GM12864 (cell line): Measurements from ENCODE around the gene NOL3.
A peak's percentile ranks its signal among the peaks of the same experiment; 100 is the strongest.

ENCODE experiments used
- DNase-seq: peaks from one replicate; pipeline ENCODE4 v3.0.0-alpha.2; 2011; ENCODE audit warnings: low read depth
- H3K4me3 ChIP-seq: 2 replicates; pipeline ENCODE4 v1.5.1; 2011; ENCODE audit warnings: mild to moderate bottlenecking, low read depth, low read length, control low read depth
- TF ChIP-seq, protein P1 (sequence below): IDR thresholded peaks from 2 replicates; pipeline ENCODE4 v1.5.1; 2011; ENCODE audit warnings: low read depth, mild to moderate bottlenecking, moderate library complexity, low read length, control low read depth, inconsistent platforms; ENCODE audit errors: missing control alignments

Gene NOL3

DNA sequence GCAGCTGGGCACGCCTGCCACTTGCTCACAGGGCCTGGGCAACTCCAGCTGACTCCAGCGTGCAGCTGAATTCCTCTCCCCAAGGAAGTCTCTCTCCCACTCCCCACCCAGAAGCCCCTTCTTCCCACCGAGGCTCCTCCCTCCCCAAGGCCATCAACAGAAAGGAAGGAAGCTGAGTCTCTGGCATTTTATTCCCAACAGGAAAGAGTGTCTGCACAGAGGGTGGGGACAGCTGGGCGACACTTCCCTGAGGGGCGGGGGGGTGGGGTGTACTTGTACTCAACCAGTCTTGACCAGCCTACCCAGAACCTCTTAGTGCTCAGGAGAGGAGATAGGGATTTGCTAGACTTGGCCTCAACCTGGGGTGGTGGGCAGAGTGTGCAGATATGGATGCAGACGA, 19.7 kb downstream of the NOL3 start, which contains the start of gene EXOC3L1:
TSS of gene EXOC3L1 (minus strand) at position 96 of the 400 bp plus-strand sequence. CDS start 460 bp downstream, outside the sequence.
- DNase-seq = no peak
- H3K4me3 ChIP-seq = no peak within 1 kb of the TSS
- TF ChIP-seq, protein P1, sequence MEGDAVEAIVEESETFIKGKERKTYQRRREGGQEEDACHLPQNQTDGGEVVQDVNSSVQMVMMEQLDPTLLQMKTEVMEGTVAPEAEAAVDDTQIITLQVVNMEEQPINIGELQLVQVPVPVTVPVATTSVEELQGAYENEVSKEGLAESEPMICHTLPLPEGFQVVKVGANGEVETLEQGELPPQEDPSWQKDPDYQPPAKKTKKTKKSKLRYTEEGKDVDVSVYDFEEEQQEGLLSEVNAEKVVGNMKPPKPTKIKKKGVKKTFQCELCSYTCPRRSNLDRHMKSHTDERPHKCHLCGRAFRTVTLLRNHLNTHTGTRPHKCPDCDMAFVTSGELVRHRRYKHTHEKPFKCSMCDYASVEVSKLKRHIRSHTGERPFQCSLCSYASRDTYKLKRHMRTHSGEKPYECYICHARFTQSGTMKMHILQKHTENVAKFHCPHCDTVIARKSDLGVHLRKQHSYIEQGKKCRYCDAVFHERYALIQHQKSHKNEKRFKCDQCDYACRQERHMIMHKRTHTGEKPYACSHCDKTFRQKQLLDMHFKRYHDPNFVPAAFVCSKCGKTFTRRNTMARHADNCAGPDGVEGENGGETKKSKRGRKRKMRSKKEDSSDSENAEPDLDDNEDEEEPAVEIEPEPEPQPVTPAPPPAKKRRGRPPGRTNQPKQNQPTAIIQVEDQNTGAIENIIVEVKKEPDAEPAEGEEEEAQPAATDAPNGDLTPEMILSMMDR = no peak

DNA sequence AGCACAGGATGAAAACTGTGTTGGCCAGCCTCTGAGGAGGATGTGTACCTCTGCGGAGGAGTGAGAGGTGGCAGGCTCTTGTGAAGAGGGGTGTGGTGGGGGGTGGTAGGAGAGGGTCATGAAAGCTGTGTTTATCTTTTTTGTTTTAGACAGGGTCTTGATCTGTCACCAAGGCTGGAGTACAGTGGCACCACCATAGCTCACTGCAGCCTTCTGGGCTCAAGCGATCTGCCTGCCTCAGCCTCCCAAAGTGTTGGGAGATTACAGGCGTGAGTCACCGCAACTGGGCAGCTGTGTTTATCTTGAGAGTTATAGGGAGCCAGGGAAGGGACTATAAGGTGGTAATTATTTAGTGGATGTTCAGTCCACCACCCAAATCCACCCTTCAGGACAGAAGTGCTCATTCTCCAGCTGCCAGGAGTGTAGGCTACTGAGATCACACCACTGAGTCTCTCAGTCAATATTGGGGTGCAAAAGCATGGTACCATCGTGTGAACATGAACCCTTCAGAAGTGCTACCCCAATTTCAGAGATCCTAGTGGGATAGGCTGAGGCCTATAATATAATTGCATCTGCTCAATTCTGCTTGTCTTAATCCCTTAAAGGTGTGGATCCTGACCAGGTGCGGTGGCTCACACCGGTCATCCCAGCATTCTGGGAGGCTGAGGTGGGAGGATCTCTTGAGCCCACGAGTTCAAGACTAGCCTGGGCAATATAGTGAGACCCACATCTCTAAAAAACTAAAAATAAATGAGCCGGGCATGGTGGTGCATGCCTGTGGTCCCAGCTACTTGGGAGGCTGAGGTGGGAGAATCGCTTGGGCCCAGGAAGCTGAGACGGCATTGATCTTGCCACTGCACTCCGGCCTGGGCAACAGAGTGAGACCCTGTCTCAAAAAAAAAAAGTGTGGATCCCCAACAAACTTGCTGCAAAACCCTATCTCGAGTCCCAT, 20.4 kb downstream of the NOL3 start:
- H3K4me3 ChIP-seq = no peak overlapping the region
- no peak for DNase-seq
- TF ChIP-seq, protein P1 = no peak

DNA sequence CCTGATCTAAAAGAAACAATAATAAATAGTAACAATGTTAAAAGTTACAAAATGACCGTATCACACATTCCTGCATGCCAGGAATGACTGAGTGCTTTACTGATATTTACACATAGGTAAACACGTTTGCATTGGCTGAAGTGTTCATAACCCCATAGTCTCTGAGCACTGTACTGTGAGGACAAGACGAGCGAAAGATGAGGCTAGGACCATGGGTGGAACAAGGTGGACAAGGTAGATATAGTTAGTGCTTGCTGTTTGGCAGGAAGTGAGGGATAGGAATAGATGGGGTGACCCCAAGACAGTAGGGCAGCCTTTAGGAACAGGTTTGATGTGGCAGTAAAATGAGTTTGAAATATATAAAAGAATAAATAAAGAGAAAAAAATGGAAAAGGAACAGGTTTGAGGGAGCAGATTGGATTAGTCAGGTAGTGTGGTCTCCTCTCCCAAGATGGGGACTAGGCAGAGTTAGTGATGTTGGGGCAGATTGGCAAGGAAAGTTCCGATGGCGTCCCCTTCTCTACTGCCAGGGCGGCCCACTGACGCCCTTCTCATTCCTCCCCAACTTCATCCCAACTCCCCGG, 21.2 kb downstream of the NOL3 start:
- no peak for DNase-seq
- peak overlapping the region; percentile 84 for H3K4me3 ChIP-seq
- TF ChIP-seq, protein P1 = no peak

DNA sequence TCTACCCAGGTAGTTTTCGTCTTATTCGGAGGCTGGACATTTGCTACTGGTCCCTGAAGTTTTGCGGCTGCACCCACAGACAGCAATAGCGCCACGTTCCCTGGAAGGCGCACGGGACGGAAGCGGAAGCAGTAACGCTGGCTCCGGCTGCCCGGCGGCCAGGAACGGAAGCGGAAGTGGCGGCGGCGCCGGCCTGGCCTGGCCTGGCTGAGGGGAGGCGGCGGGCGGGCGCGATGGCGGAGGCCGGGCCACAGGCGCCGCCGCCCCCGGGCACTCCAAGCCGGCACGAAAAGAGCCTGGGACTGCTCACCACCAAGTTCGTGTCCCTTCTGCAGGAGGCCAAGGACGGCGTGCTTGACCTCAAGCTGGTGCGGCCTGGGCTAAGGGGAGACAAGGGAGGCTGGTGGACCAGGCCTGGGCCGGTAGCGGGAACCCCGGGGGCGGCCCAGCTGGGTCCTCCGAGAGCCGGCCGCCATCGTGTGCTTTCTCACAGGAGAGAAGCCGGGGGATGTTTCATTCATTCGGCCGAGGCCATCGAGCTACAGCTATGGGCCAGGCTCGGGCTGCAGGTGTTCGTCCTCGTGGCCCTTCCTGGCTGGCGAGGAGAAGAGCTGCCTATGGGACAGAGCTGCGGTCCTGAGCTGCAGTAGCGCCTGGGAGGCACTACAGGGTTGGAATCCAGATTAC, 21.8 kb downstream of the NOL3 start, which contains the start of gene E2F4:
TSS of gene E2F4 (plus strand) at position 161 of the 687 bp plus-strand sequence. CDS start at position 234, 73 bp downstream.
- H3K4me3 ChIP-seq = peak within 1 kb of the TSS; percentile 84
- peak; percentile 80 for DNase-seq
- TF ChIP-seq, protein P1 = no peak

DNA sequence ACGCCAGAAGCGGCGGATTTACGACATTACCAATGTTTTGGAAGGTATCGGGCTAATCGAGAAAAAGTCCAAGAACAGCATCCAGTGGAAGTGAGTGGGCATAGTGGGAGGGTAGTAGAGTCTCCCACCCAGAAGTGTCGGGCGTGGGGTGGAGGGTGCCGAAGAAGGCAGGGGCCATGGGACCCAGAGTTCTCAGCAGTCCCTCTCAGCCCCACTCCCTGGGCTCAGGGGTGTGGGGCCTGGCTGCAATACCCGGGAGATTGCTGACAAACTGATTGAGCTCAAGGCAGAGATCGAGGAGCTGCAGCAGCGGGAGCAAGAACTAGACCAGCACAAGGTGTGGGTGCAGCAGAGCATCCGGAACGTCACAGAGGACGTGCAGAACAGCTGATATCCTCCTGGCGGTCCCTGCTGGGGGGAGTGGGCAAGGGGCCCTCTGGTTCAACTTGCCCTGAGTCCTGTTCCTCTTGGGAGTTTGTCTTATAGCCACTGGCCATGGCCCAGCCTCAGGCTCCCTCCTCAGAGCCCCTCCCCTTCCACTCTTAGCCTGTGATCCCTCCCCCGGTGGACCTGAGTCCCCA, 22.5 kb downstream of the NOL3 start:
- H3K4me3 ChIP-seq = peak overlapping the region; percentile 84
- no peak for DNase-seq
- TF ChIP-seq, protein P1 = no peak

DNA sequence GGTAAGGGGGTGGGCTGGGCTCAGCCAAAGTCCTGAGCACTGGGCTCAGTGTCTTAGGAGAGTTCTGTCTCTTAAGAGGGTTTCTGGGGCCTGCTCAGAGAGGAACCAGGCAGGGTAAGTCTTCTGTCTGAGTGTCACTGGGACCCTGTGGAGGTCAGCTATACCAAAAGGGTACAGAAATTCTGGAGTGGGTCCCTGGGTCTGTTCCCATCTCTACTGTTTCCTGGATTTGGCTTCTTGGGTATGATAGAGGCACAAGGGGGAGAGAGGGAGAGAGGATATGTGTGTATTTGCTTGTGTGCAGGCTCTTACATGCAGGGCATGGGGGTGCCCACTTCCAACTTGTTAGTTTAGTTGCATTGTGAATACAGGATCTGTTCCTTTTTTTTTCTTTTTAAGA, 23.2 kb downstream of the NOL3 start:
- DNase-seq = no peak
- peak overlapping the region; percentile 84 for H3K4me3 ChIP-seq
- TF ChIP-seq, protein P1 = no peak
